H1 (cell line): ENCODE measurements around the gene RPS19. TPM values are rescaled to one million over a fixed set of nuclear protein-coding genes. Genes with fewer than 3 reads are reported as not detected.

Experiments
- CTCF ChIA-PET: fragments of 300-600 bp; sonication (Branson Sonifier 250); formaldehyde crosslinking; loops from one replicate; lab custom pipeline; 2021; ENCODE audit not compliant: partially characterized antibody; lab: Charles Lee
- POLR2A ChIA-PET: fragments of 300-600 bp; sonication (Branson Sonifier 250); formaldehyde crosslinking; loops from one replicate; lab custom pipeline; 2021; ENCODE audit warnings: inconsistent platforms; ENCODE audit not compliant: partially characterized antibody; lab: Charles Lee
- DNase-seq, 2 experiments: peaks; one replicate each; pipeline versions ENCODE4 v3.0.0 to v3.0.0-alpha.2; 2010 to 2022; ENCODE audit warnings: low spot score in 2 of 2, low read depth in 1 of 2, mixed read lengths in 1 of 2
- FAIRE-seq: peaks from 2 replicates; lab custom pipeline; 2011; peaks lifted over from hg19 to GRCh38; lab: Jason Lieb, UNC
- H2AFZ ChIP-seq: 2 replicates; pipeline ENCODE4 v1.8.1; 2012; ENCODE audit warnings: low read length, inconsistent platforms
- H2AK5ac ChIP-seq: 2 replicates; pipeline ENCODE4 v1.6.1; 2013; ENCODE audit warnings: low read depth, low read length
- H2BK120ac ChIP-seq: replicated peaks from 2 replicates; pipeline ENCODE3; 2013; ENCODE audit warnings: low read depth, low read length, inconsistent platforms
- H2BK12ac ChIP-seq: 2 replicates; pipeline ENCODE4 v1.6.1; 2013; ENCODE audit warnings: low read depth, low read length
- H2BK15ac ChIP-seq: 2 replicates; pipeline ENCODE4 v1.6.1; 2013; ENCODE audit warnings: low read length
- H2BK20ac ChIP-seq: 2 replicates; pipeline ENCODE4 v1.6.1; 2013; ENCODE audit warnings: low read length
- H2BK5ac ChIP-seq: 2 replicates; pipeline ENCODE4 v1.6.1; 2013; ENCODE audit warnings: low read depth, low read length
- H3K14ac ChIP-seq: 2 replicates; pipeline ENCODE4 v1.6.1; 2013; ENCODE audit warnings: inconsistent platforms; ENCODE audit not compliant: insufficient read length
- H3K18ac ChIP-seq: 2 replicates; pipeline ENCODE4 v1.6.1; 2013; ENCODE audit warnings: low read length; ENCODE audit errors: extremely low read depth
- H3K23ac ChIP-seq: 2 replicates; pipeline ENCODE4 v1.6.1; 2013; ENCODE audit warnings: inconsistent platforms; ENCODE audit not compliant: insufficient read length
- H3K23me2 ChIP-seq: 2 replicates; pipeline ENCODE4 v1.6.1; 2013; ENCODE audit warnings: low read depth, low read length
- H3K27ac ChIP-seq: 2 replicates; pipeline ENCODE4 v1.6.1; 2011; ENCODE audit warnings: low read depth, low read length, inconsistent platforms
- H3K27me3 ChIP-seq, 4 experiments: replicated peaks in 1 of 4; 1 replicate in 1 of 4; 2 replicates in 3 of 4; pipeline versions ENCODE4 v1.6.1 to v1.8.1; 2011 to 2013; ENCODE audit warnings: low read length in 3 of 4, mild to moderate bottlenecking in 3 of 4, inconsistent platforms in 2 of 4, mixed read lengths in 2 of 4, moderate library complexity in 1 of 4; ENCODE audit not compliant: control insufficient read depth in 3 of 4, insufficient read depth in 3 of 4; ENCODE audit errors: extremely low read depth in 1 of 4
- H3K36me3 ChIP-seq, 4 experiments: 2 replicates each; pipeline versions ENCODE4 v1.6.1 to v1.8.1; 2011 to 2013; ENCODE audit warnings: mild to moderate bottlenecking in 4 of 4, low read length in 3 of 4, moderate library complexity in 2 of 4, control low read depth in 1 of 4, inconsistent platforms in 1 of 4; ENCODE audit not compliant: insufficient read depth in 4 of 4, control insufficient read depth in 2 of 4
- H3K4ac ChIP-seq: replicated peaks from 2 replicates; pipeline ENCODE3; 2013; ENCODE audit warnings: low read length, low read depth, mixed read lengths, inconsistent platforms; ENCODE audit not compliant: insufficient read length
- H3K4me1 ChIP-seq, 4 experiments: replicated peaks in 1 of 4; 1 replicate in 1 of 4; 2 replicates in 3 of 4; pipeline versions ENCODE4 v1.6.1 to v1.8.1; 2011 to 2013; ENCODE audit warnings: low read length in 3 of 4, inconsistent platforms in 2 of 4, mixed read lengths in 1 of 4; ENCODE audit not compliant: insufficient read depth in 4 of 4, control insufficient read depth in 3 of 4
- H3K4me2 ChIP-seq, 2 experiments: 2 replicates each; pipeline versions ENCODE4 v1.6.1 to v1.8.1; 2011 to 2013; ENCODE audit warnings: low read depth in 2 of 2, low read length in 2 of 2, control low read depth in 1 of 2, inconsistent platforms in 1 of 2, mild to moderate bottlenecking in 1 of 2; ENCODE audit not compliant: insufficient read depth in 1 of 2
- H3K4me3 ChIP-seq, 4 experiments: fragments of 200-600, 300-600 bp in 1 of 4; sonication (generic), shearing (Covaris generic), sonication (Bioruptor Twin) in 1 of 4; 2 replicates each; pipeline versions ENCODE4 v1.5.1 to v1.8.1; 2011 to 2016; ENCODE audit warnings: low read length in 4 of 4, low read depth in 3 of 4, control low read depth in 2 of 4, inconsistent platforms in 2 of 4, mild to moderate bottlenecking in 2 of 4, mixed read lengths in 1 of 4, moderate library complexity in 1 of 4; ENCODE audit not compliant: insufficient read depth in 2 of 4; ENCODE audit errors: extremely low read depth in 1 of 4
- H3K56ac ChIP-seq: replicated peaks from 2 replicates; pipeline ENCODE3; 2013; ENCODE audit warnings: low read depth, mild to moderate bottlenecking, mixed read lengths, low read length, inconsistent platforms; ENCODE audit not compliant: insufficient read length
- H3K79me1 ChIP-seq: 2 replicates; pipeline ENCODE4 v1.6.1; 2013; ENCODE audit warnings: low read depth, low read length, control low read depth
- H3K79me2 ChIP-seq, 2 experiments: 2 replicates each; pipeline versions ENCODE4 v1.6.1 to v1.8.1; 2012 to 2013; ENCODE audit warnings: low read length in 2 of 2, mild to moderate bottlenecking in 2 of 2, inconsistent platforms in 1 of 2; ENCODE audit not compliant: insufficient read depth in 2 of 2, control insufficient read depth in 1 of 2
- H3K9ac ChIP-seq, 4 experiments: replicated peaks in 1 of 4; 1 replicate in 1 of 4; 2 replicates in 3 of 4; pipeline versions ENCODE4 v1.6.1 to v1.8.1; 2011 to 2013; ENCODE audit warnings: low read depth in 3 of 4, low read length in 3 of 4, control low read depth in 2 of 4, mild to moderate bottlenecking in 2 of 4, moderate library complexity in 2 of 4, inconsistent platforms in 1 of 4; ENCODE audit errors: extremely low read depth in 1 of 4
- H3K9me3 ChIP-seq, 2 experiments: 2 replicates each; pipeline versions ENCODE4 v1.6.1 to v1.8.1; 2012 to 2013; ENCODE audit warnings: mild to moderate bottlenecking in 2 of 2, moderate library complexity in 2 of 2, control low read depth in 1 of 2, inconsistent platforms in 1 of 2, low read depth in 1 of 2, low read length in 1 of 2, mixed read lengths in 1 of 2; ENCODE audit not compliant: insufficient read depth in 2 of 2
- H4K20me1 ChIP-seq, 2 experiments: replicated peaks in 1 of 2; 2 replicates each; pipeline versions ENCODE3 to v1.8.1; 2011 to 2013; ENCODE audit warnings: inconsistent platforms in 2 of 2, low read length in 2 of 2, mild to moderate bottlenecking in 1 of 2; ENCODE audit not compliant: insufficient read depth in 2 of 2, control insufficient read depth in 1 of 2
- H4K5ac ChIP-seq: 2 replicates; pipeline ENCODE4 v1.6.1; 2013; ENCODE audit warnings: low read length, low read depth, mixed read lengths, inconsistent platforms; ENCODE audit not compliant: insufficient read length
- H4K8ac ChIP-seq: 2 replicates; pipeline ENCODE4 v1.8.0; 2013; ENCODE audit warnings: mild to moderate bottlenecking, moderate library complexity, low read length, inconsistent platforms; ENCODE audit not compliant: insufficient read depth; ENCODE audit errors: extremely low read depth
- H4K91ac ChIP-seq: replicated peaks from 2 replicates; pipeline ENCODE3; 2013; ENCODE audit warnings: low read length, mixed read lengths, inconsistent platforms; ENCODE audit not compliant: insufficient read length
- BACH1 ChIP-seq: IDR thresholded peaks from 2 replicates; pipeline ENCODE4 v1.6.1; 2012; ENCODE audit warnings: low read length, improper control_type of control experiment
- BCL11A ChIP-seq, 2 experiments: IDR thresholded peaks; one replicate each; pipeline ENCODE4 v1.6.1; 2011; ENCODE audit warnings: low read depth in 2 of 2, low read length in 2 of 2, mild to moderate bottlenecking in 2 of 2
- CEBPB ChIP-seq: IDR thresholded peaks from 2 replicates; pipeline ENCODE4 v1.6.1; 2012; ENCODE audit warnings: low read depth, low read length
- PHF8 ChIP-seq: fragments of 200-600 bp; sonication (generic); conservative IDR thresholded peaks from 2 replicates; pipeline ENCODE4 v1.7.1; 2012; ENCODE audit warnings: low read depth, mild to moderate bottlenecking, inconsistent platforms, low read length, moderate library complexity
- SP1 ChIP-seq: IDR thresholded peaks from 2 replicates; pipeline ENCODE4 v1.6.1; 2011; ENCODE audit warnings: low read depth, low read length
- USF2 ChIP-seq: IDR thresholded peaks from 2 replicates; pipeline ENCODE4 v1.6.1; 2011; ENCODE audit warnings: low read length, improper control_type of control experiment
- WGBS, 2 experiments: shearing (Covaris generic) in 1 of 2; methylation state at CpG; one replicate each; pipeline versions ENCODE4 v1.1.6 to v1.1.7; 2013 to 2015; ENCODE audit warnings: low lambda C conversion rate in 2 of 2, mixed read lengths in 2 of 2, inconsistent platforms in 1 of 2, low coverage in 1 of 2, missing lambda C conversion rate in 1 of 2; ENCODE audit not compliant: insufficient replicate concordance in 2 of 2, insufficient coverage in 1 of 2, insufficient read length in 1 of 2; ENCODE audit errors: extremely low coverage in 1 of 2, missing lambda C conversion rate in 1 of 2; 5-methylcytosine and 5-hydroxymethylcytosine counted together
- polyA plus RNA-seq, 7 experiments: library from polyadenylated mRNA; depleted of rRNA in 3 of 7; stranded (reverse) in 5 of 7; unstranded in 2 of 7; fragments of >200 nt in 5 of 7; fragments of 200-250 nt in 2 of 7; gene quantifications; 1 replicate in 5 of 7; 2 replicates in 1 of 7; 4 replicates in 1 of 7; pipeline versions ENCODE4 v1.2.1 to v1.2.3, GENCODE V29; 2011 to 2013; ENCODE audit warnings: missing spikeins in 2 of 7, mixed read lengths in 2 of 7
- total RNA-seq: library from RNA; stranded (reverse); fragmentation: NEBNext Ultra II Directional; extraction: Animal tissue kit (Norgen Biotek cat#: 25700); gene quantifications from 2 replicates; pipeline ENCODE4 v1.2.1, GENCODE V29; 2021
- TF ChIP-seq, protein P1 (sequence below): IDR thresholded peaks from 2 replicates; pipeline ENCODE4 v1.6.1; 2012; ENCODE audit warnings: low read length, inconsistent platforms
- TF ChIP-seq, protein P2 (sequence below), 3 experiments: IDR thresholded peaks; 1 replicate in 2 of 3; 2 replicates in 1 of 3; pipeline versions ENCODE4 v1.5.1 to v1.6.1; 2011; ENCODE audit warnings: low read length in 3 of 3, mild to moderate bottlenecking in 3 of 3, inconsistent platforms in 2 of 3, low read depth in 1 of 3, moderate library complexity in 1 of 3; ENCODE audit not compliant: insufficient read depth in 1 of 3; ENCODE audit errors: control extremely low read depth in 1 of 3

The RPS19 gene
- total and polyA plus RNA-seq, 2 of the 8 experiments (the other 6 are each of a cell fraction or from before 2014, with no cell fraction given) = 2,817 to 5,751 TPM

GRCh38 chr19:41843371-41843770 lies 16.7 kb upstream of the RPS19 start:
- Histone ChIP-seq H3K4ac (no peak overlapping the region), H3K27ac (no peak overlapping the region), H3K18ac (no peak overlapping the region), H4K5ac (no peak overlapping the region), H3K79me1 (no peaks in the 10 kb centered on the region), H3K9me3 (peaks cover 4 to 34% of the 10 kb centered on the region in 2 experiments; a peak in 3 of 4 replicates), H3K23me2 (no peaks in the 10 kb centered on the region), H2AK5ac (no peak overlapping the region), H3K4me1 (no peaks in the 10 kb centered on the region; a peak in 1 of 7 replicates), H3K14ac (no peak overlapping the region), H3K56ac (no peak overlapping the region), H2BK12ac (no peak overlapping the region), H3K27me3 (no peaks in the 10 kb centered on the region; a peak in 1 of 7 replicates), H3K9ac (no peak overlapping the region), H2BK5ac (no peak overlapping the region), H3K4me2 (no peak overlapping the region), H3K36me3 (no peaks in the 10 kb centered on the region), H2AFZ (no peak overlapping the region), H2BK20ac (no peak overlapping the region), H2BK15ac (no peak overlapping the region), H4K20me1 (no peaks in the 10 kb centered on the region), H4K8ac (no peak overlapping the region), H3K79me2 (no peaks in the 10 kb centered on the region), H4K91ac (no peak overlapping the region), H2BK120ac (no peak overlapping the region), H3K4me3 (no peak overlapping the region), H3K23ac (no peak overlapping the region)
- POLR2A ChIA-PET = interaction anchor here (0.8 to 1.3 kb wide), 2 partner anchors 17 to 19 kb away, joined by 4 read pairs; partner anchors contain the start of gene RPS19
- CTCF ChIA-PET = interaction anchor here (0.9 to 1.2 kb wide), 3 partner anchors 9 to 49 kb away, joined by 3 read pairs; no protein-coding TSS in a partner anchor
- FAIRE-seq (no peak), DNase-seq (no peak)
- 83% methylated on average over 5 of the region's 7 CpGs; no CpG with 5 or more reads in 1 of the 2 experiments for WGBS, 2 experiments
- TF ChIP-seq, protein P1, sequence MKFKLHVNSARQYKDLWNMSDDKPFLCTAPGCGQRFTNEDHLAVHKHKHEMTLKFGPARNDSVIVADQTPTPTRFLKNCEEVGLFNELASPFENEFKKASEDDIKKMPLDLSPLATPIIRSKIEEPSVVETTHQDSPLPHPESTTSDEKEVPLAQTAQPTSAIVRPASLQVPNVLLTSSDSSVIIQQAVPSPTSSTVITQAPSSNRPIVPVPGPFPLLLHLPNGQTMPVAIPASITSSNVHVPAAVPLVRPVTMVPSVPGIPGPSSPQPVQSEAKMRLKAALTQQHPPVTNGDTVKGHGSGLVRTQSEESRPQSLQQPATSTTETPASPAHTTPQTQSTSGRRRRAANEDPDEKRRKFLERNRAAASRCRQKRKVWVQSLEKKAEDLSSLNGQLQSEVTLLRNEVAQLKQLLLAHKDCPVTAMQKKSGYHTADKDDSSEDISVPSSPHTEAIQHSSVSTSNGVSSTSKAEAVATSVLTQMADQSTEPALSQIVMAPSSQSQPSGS = no peak
- TF ChIP-seq, protein P2, sequence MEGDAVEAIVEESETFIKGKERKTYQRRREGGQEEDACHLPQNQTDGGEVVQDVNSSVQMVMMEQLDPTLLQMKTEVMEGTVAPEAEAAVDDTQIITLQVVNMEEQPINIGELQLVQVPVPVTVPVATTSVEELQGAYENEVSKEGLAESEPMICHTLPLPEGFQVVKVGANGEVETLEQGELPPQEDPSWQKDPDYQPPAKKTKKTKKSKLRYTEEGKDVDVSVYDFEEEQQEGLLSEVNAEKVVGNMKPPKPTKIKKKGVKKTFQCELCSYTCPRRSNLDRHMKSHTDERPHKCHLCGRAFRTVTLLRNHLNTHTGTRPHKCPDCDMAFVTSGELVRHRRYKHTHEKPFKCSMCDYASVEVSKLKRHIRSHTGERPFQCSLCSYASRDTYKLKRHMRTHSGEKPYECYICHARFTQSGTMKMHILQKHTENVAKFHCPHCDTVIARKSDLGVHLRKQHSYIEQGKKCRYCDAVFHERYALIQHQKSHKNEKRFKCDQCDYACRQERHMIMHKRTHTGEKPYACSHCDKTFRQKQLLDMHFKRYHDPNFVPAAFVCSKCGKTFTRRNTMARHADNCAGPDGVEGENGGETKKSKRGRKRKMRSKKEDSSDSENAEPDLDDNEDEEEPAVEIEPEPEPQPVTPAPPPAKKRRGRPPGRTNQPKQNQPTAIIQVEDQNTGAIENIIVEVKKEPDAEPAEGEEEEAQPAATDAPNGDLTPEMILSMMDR (IDR thresholded peaks at IDR 0.05; ENCODE audit: control extremely low read depth in 1 of 3, insufficient read depth in 1 of 3, low read depth in 1 of 3, low read length in 3 of 3) = no peak
- TF ChIP-seq USF2 (no peak), PHF8 (no peak), BCL11A (IDR thresholded peaks at IDR 0.05; ENCODE audit: low read depth in 2 of 2, low read length in 2 of 2) (no peak), CEBPB (no peak), BACH1 (no peak), SP1 (no peak)
